Adrenal gland (tissue), 12 donors: ENCODE data around the gene SYNGR2. TPM values are rescaled to one million over a fixed set of nuclear protein-coding genes. Genes with fewer than 3 reads are reported as not detected.

Experiments
- DNase-seq, 7 donors: peaks; one replicate each; pipeline ENCODE4 v3.0.0-alpha.2; 2019 to 2020
- H3K27ac ChIP-seq, 5 donors: fragments of 200-600 bp; sonication (generic) in 4 of 5; 1 replicate in 3 of 5; 2 replicates in 2 of 5; pipeline versions ENCODE4 v1.5.1 to v1.8.0; 2016 to 2020; ENCODE audit warnings: mild to moderate bottlenecking in 1 of 5
- H3K27me3 ChIP-seq: fragments of 200-600 bp; 2 replicates; pipeline ENCODE4 v1.8.0; 2021
- H3K36me3 ChIP-seq, 2 donors: fragments of 200-600 bp; replicated peaks in 1 of 2; 1 replicate in 1 of 2; 2 replicates in 1 of 2; pipeline versions ENCODE4 v1.5.1 to v1.8.0; 2018 to 2022
- H3K4me1 ChIP-seq, 2 donors: fragments of 200-600 bp; replicated peaks in 1 of 2; 1 replicate in 1 of 2; 2 replicates in 1 of 2; pipeline versions ENCODE4 v1.5.1 to v1.8.0; 2018 to 2021
- H3K4me3 ChIP-seq, 4 donors: fragments of 200-600 bp; sonication (generic) in 3 of 4; one replicate each; pipeline ENCODE4 v1.5.1; 2016 to 2018
- H3K9me3 ChIP-seq, 3 donors: fragments of 200-600 bp; sonication (generic) in 1 of 3; replicated peaks in 1 of 3; 1 replicate in 2 of 3; 2 replicates in 1 of 3; pipeline versions ENCODE4 v1.5.1 to v1.8.0; 2016 to 2021
- POLR2A ChIP-seq, 2 donors: fragments of 450-650 bp; IDR thresholded peaks; one replicate each; pipeline ENCODE4 v1.6.1; 2017; ENCODE audit warnings: antibody characterized with exemption in 2 of 2, mild to moderate bottlenecking in 2 of 2, moderate library complexity in 1 of 2
- WGBS, 4 donors: extraction: QIAGEN DNeasy Blood & Tissue Kit in 2 of 4; methylation state at CpG; one replicate each; pipeline versions ENCODE4 v1.1.5 to v1.1.7; 2013 to 2017; 5-methylcytosine and 5-hydroxymethylcytosine counted together
- intact Hi-C, 2 donors: fragments of 100-400 bp; cut with DNase I; formaldehyde crosslinking; loops; one replicate each; pipeline versions ENCODE4 v1.14.1 to v1.15.0; 2022 to 2023
- polyA plus RNA-seq, 3 donors: library from polyadenylated mRNA; stranded (reverse); fragments of 200-250 nt in 2 of 3; fragments of 350-450 nt in 1 of 3; fragmentation: Illumina TruSeq in 1 of 3; extraction: RNeasy Lipid Tissue Mini Kit (QIAGEN cat#74804) in 1 of 3; gene quantifications; one replicate each; pipeline ENCODE4 v1.2.3, GENCODE V29; 2013 to 2014
- total RNA-seq, 9 donors: library from RNA; depleted of rRNA in 4 of 9; stranded (reverse); fragments of >200 nt in 4 of 9; fragments of 120-200 nt in 1 of 9; fragmentation: NEBNext Ultra II Directional in 1 of 9; extraction: Animal tissue kit (Norgen Biotek cat#: 25700) in 1 of 9; gene quantifications; one replicate each; pipeline versions ENCODE4 v1.1.0 to v1.2.4, GENCODE V29; 2013 to 2023
- TF ChIP-seq, protein P1 (sequence below), 6 experiments: fragments of 450-650 bp in 4 of 6; fragments of 200-600 bp in 2 of 6; sonication (generic) in 1 of 6; IDR thresholded peaks; 1 replicate in 5 of 6; 2 replicates in 1 of 6; pipeline versions ENCODE4 v1.5.1 to v1.8.0; 2016 to 2021; ENCODE audit warnings: antibody characterized with exemption in 6 of 6, mild to moderate bottlenecking in 2 of 6, moderate library complexity in 1 of 6
- donor health status: healthy with polysubstance abuse.
- donor health status: Bipolar disorder and iron deficiency.
- donor health status: DM: yes; HTN: yes; CAD: no.
- donor health status: DM: no; HTN: no; CAD: no.
- donor health status: DM: no; HTN: no; CAD: no.
- donor health status: DM: yes; HTN: yes; CAD: no.

Gene SYNGR2
- total and polyA plus RNA-seq, 12 donors = 32.7 to 98.1 (median 58.3) TPM

DNA sequence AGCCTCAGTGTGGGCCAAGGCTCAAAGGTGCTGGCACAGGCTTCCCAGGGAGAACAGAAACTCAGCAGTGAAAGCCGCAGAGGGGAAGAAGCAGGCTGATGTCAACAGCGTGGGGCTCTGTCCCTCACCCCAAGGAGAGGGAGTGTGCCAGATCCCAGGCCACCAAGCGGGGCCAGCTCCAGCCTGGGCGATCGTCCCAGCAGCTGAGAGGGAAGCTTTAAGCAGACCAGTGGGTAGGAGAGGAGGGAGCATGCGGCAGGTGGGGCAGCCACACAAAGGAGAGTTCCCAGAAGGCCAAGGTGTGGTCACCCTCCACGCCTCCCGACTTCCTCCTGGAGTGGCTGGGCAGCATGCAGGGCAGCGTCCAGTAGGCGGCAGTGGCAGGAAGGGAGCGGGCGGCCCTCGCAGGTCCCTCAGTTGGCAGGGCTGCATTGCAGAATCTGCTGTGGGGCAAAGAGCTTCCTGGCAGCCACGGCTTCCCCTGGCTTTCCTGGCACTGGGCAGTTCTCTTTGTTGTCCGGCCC, 6.0 kb downstream of the SYNGR2 start:
- no peak overlapping the region for H3K4me3 ChIP-seq
- H3K27ac ChIP-seq = peak overlapping the region in 3 of 5 donors; percentile 39 to 89 (median 71)
- DNase-seq = peak in 6 of 7 donors; percentile 71 to 82 (median 78)
- no peaks in the 10 kb centered on the region for H3K27me3 ChIP-seq
- peaks cover 0 to 7% of the 10 kb centered on the region in 2 donors for H3K36me3 ChIP-seq
- WGBS, 4 donors = 37 to 75% (median 57%) methylated on average over 10 to 15 of the region's 15 CpGs
- H3K9me3 ChIP-seq = no peaks in the 10 kb centered on the region
- peak in 1 of 2 donors; percentile 13 for TF ChIP-seq POLR2A (IDR thresholded peaks at IDR 0.05)
- TF ChIP-seq, protein P1, sequence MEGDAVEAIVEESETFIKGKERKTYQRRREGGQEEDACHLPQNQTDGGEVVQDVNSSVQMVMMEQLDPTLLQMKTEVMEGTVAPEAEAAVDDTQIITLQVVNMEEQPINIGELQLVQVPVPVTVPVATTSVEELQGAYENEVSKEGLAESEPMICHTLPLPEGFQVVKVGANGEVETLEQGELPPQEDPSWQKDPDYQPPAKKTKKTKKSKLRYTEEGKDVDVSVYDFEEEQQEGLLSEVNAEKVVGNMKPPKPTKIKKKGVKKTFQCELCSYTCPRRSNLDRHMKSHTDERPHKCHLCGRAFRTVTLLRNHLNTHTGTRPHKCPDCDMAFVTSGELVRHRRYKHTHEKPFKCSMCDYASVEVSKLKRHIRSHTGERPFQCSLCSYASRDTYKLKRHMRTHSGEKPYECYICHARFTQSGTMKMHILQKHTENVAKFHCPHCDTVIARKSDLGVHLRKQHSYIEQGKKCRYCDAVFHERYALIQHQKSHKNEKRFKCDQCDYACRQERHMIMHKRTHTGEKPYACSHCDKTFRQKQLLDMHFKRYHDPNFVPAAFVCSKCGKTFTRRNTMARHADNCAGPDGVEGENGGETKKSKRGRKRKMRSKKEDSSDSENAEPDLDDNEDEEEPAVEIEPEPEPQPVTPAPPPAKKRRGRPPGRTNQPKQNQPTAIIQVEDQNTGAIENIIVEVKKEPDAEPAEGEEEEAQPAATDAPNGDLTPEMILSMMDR (IDR thresholded peaks at IDR 0.05) = peak in 5 of 6 experiments; percentile 45 to 63 (median 52)
- intact Hi-C loops = loop anchor here in 1 of 2 donors (5.0 kb wide), 2 partner anchors 47 to 62 kb away; partner anchors contain the start of gene TMC6
- peaks cover 22 to 59% of the 10 kb centered on the region in 2 donors for H3K4me1 ChIP-seq

DNA sequence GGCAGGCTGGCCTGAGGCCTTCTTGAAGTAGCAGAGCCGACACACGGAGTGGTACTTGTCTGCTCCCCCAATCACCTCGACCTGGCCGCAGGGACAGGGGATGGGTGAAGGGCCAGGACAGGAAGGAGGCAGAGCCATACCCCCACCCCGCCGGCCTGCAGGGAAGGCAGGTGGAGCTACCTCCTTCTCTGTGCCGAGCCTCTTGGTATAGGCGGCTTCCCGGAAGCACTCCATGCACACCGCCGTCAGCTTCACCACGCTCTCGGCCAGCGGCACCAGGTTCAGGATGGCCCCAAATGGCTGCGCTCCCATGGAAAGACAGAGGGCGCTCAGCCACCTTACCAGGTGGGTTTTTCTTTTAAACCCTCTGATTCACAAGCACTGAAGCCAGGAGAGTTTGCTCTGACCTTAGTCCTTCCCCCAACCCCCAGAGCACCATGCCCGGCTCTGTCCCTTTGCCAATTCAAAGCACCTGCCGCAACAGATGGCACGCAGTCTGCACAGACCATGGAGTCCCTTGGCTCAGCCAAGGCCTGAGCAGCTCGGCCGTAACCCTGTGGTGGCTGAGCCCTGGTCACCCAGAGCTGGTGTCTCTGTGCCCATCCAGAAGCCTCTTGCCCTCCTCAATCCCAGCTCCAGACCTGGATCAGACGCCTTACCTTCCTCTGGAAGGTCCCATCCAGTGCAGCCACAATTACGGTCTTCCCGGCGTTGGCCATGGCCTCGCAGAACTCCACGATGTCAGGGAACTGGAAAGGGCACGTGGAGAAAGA, 6.7 kb downstream of the SYNGR2 start:
- 74 to 90% (median 88%) methylated on average over 10 to 28 of the region's 28 CpGs for WGBS, 4 donors
- Histone ChIP-seq H3K4me3 (no peak overlapping the region), H3K4me1 (peaks cover 19 to 60% of the 10 kb centered on the region in 2 donors), H3K9me3 (no peaks in the 10 kb centered on the region), H3K27ac (peak overlapping the region in 3 of 5 donors; percentile 39 to 89 (median 71)), H3K36me3 (peaks cover 0 to 7% of the 10 kb centered on the region in 2 donors), H3K27me3 (no peaks in the 10 kb centered on the region)
- TF ChIP-seq, protein P1 (IDR thresholded peaks at IDR 0.05) = no peak
- TF ChIP-seq POLR2A (IDR thresholded peaks at IDR 0.05) = peak in 1 of 2 donors; percentile 1
- intact Hi-C loops = loop anchor here in 1 of 2 donors (5.0 kb wide), 2 partner anchors 48 to 63 kb away; partner anchors contain the start of gene TMC6
- DNase-seq = no peak

DNA sequence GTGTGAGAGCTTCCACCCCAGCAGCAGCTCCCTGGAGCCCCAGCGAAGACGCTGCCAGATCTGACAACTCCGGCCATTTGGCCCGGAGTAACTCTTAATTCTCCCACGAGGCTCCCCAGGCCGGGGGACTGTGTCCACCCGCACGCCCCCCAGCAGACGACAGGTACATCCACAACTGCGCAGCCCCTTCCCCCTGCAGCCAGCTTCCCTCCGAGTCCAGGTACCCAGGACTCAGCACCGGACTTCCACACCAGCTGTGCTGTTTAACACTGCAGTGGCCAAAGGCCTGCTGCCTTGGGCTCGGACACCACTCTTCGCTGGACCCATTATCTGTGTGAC, 7.2 kb downstream of the SYNGR2 start:
- peaks cover 0 to 7% of the 10 kb centered on the region in 2 donors for H3K36me3 ChIP-seq
- intact Hi-C loops = no loop called here
- H3K9me3 ChIP-seq = no peaks in the 10 kb centered on the region
- DNase-seq = no peak
- no peaks in the 10 kb centered on the region for H3K27me3 ChIP-seq
- peaks cover 19 to 61% of the 10 kb centered on the region in 2 donors for H3K4me1 ChIP-seq
- TF ChIP-seq, protein P1 (IDR thresholded peaks at IDR 0.05) = no peak
- TF ChIP-seq POLR2A (IDR thresholded peaks at IDR 0.05) = no peak
- no peak overlapping the region for H3K4me3 ChIP-seq
- WGBS, 4 donors = 78 to 85% (median 82%) methylated on average over 9 to 14 of the region's 14 CpGs
- H3K27ac ChIP-seq = peak overlapping the region in 1 of 5 donors; percentile 89

DNA sequence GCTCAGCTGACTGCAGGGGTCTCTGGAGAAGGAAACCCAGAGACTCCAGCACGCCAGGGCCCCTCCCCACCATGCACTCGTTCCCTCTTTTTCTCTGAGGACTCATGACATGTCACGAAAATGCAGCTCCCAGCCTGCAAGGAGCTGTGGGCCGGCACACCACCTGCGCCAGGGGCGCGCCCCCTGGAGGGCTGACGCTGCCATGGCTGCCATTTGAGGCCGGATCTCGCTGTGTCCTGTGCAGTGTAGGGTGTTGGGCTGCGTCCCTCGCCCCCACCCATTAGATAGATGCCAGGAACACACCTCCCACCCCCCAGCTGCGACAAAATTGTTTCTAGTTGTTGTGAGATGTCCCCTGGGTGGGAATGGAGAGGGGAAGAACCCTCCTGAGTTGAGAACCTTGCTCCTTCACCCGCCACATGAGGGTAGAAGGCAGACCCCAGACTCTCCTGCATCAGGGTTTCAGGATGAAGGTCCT, 8.2 kb downstream of the SYNGR2 start:
- Histone ChIP-seq H3K4me1 (peaks cover 19 to 61% of the 10 kb centered on the region in 2 donors), H3K9me3 (no peaks in the 10 kb centered on the region), H3K36me3 (peaks cover 0 to 6% of the 10 kb centered on the region in 2 donors), H3K4me3 (no peak overlapping the region), H3K27ac (no peak overlapping the region), H3K27me3 (no peaks in the 10 kb centered on the region)
- TF ChIP-seq, protein P1 (IDR thresholded peaks at IDR 0.05) = peak; percentile 75 to 91 (median 81)
- TF ChIP-seq POLR2A (IDR thresholded peaks at IDR 0.05) = no peak
- peak; percentile 63 to 86 (median 76) for DNase-seq
- 23 to 46% (median 33%) methylated on average over 6 to 14 of the region's 14 CpGs for WGBS, 4 donors
- intact Hi-C loops = loop anchor here in 1 of 2 donors (2.0 kb wide), 1 partner anchor 64 kb away; no protein-coding TSS in a partner anchor
